Amniotic stem cell (primary cell): ENCODE data around the gene FGD5.
"Not testable (repeated sequence)": the region's sequence is repeated elsewhere in the genome, so short reads cannot be mapped to it uniquely, and the experiment has no call there.

Experiments
- DNase-seq: peaks from one replicate; lab custom pipeline; 2025; lab: John Stamatoyannopoulos, UW

Gene FGD5

DNA sequence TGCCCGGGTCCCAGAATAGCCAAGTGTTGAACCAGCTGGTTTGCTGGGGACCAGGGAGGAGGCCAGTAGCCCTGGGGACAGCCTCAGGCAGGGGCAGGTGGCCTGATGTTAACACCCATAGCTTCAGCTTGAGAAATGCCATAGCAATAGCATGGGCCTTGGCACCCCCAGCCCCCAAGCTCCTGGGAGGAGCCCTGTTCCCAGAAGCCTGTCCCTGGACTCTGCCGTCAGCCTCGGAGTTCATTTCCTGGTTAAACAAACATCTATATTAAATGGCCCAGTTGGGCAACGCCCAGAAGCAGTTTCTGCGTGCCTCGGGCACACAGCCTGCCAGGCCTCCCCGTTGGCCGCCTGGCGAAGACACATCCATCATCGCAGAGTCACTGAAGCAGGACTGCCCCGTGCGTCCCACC lies 58.2 kb downstream of the FGD5 start:
- DNase-seq, result no peak

DNA sequence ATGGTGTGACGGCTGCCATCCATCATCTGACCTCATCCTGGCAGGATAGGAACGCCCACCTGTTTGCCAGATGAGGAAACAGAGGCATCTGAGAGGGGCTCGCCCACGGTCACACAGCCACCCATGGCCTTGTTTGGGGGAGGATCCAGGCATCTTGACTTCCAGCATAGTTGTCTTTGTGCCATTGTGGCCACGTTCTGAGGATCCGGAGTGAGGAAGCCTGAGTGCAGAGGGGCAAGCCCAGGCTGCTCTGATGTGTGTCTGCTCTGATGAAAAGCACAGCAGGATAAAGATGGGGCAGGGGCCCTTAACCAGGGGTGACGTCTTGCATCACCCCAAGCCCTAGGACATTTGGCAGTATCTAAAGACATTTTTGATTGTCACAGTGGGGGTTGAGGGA lies 58.7 kb downstream of the FGD5 start:
- no peak for DNase-seq

DNA sequence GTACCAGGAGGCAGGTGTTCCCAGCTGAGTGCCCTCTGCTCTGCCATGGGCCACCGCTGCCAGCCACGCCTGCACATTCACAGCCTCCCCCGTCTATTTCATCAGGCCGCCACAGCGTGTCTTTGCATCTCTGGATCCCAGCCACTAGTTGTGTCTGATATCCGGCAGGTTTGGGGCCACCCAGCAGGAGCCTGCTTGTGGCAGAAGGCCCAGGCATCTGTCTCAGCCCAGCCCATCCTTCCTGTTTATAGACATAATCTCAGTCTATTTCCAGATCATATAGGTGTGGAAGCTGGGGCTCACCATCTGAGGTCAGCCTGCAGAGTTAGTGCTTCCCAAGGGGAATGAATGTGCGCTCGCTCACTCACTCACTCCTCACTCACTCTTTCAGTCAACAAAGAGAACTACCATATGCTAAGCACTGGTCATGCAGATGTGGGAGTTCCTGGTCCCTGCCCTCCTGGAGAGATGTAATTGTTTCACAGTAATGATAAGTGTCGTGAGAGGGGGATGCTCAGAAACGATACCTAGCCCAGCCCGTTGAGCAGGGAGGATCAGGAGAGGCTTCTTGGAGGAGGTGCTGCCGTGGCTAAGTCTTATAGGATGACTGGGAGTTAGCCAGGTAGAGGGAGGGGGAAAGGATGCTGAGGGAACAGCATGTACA lies 60.6 kb downstream of the FGD5 start:
- no peak for DNase-seq

DNA sequence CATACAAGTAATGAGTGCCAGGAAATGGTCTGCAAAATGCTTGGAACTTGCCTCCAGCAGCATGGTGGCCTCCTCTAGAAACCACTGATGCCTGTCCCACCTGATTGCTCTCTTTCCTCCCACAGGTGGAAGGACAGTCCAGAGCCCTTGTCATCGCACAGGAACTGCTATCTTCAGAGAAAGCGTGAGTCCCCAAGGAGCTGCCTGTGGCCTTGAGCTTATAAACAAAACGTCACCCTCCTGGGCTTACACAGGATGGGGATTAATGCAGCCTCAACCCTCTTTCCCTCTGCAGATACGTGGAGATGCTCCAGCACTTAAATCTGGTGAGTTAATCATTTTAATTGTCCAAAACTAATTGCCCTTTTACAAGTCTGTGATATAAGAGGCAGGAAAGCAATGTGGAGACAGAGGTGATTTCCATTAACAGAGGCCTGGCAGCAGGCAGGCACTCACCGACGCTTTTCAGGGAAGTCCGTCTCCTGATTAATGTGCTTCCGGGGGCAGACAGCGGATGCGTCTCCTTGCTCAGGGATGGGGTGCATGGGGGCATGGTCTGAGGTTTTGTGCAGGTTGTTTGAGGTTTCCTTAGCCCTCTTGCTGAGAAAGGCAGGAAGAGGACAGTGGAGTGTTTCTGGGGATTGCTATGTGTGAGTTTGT lies 61.8 kb downstream of the FGD5 start:
- no peak for DNase-seq

DNA sequence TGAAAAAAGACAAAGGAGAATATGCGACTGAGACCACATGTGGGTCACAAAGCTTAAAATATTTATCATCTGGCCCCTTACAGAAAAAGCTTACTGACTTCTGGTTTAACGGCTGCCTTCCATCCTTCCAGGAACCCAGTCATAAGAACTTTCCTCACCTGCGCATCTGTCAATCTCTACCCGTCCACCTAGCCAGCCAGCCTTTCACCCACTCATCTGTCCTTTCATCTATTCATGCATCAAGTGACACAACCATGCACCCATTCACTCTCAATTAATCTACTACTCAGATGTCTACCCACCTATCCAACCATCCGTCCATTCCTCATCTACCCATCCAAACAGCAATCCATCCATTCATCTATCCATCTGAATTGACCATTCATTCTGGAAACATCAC lies 64.5 kb downstream of the FGD5 start:
- DNase-seq, result no peak

- DNase-seq, result no peak
These were observed 65.9 kb downstream of the FGD5 start for GRCh38 chr3:14884665-14885064.

DNA sequence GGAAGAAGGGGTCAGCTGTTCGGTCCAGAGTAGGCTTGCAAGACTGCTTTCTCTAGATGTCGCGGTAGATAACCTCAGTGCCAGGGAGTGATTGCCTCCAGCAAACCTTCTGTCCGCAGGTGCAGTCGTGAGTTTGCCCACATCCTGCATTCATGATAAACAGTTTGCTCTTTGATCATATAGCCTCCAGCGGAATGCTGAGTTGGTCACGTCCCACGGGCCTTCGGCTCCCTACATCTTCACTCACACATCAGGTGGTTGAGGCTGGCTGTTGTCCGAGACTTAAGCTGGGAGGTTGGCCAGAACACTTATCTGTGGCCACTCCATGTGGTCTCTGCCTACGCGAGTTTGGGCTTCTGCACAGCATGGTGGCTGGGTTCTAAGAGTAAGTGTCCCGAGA lies 66.5 kb downstream of the FGD5 start:
- DNase-seq, result no peak

- DNase-seq, result no peak
These were observed 67.3 kb downstream of the FGD5 start for GRCh38 chr3:14886101-14886500.

GRCh38 chr3:14889205-14889604 lies 70.4 kb downstream of the FGD5 start:
- no peak for DNase-seq

GRCh38 chr3:14889943-14890342 lies 71.2 kb downstream of the FGD5 start:
- DNase-seq, result no peak

- DNase-seq, result no peak
These were observed 71.7 kb downstream of the FGD5 start for GRCh38 chr3:14890476-14890875.

- no peak for DNase-seq
These were observed 72.7 kb downstream of the FGD5 start for GRCh38 chr3:14891135-14892132.

GRCh38 chr3:14892226-14892625 lies 73.5 kb downstream of the FGD5 start:
- no peak for DNase-seq

DNA sequence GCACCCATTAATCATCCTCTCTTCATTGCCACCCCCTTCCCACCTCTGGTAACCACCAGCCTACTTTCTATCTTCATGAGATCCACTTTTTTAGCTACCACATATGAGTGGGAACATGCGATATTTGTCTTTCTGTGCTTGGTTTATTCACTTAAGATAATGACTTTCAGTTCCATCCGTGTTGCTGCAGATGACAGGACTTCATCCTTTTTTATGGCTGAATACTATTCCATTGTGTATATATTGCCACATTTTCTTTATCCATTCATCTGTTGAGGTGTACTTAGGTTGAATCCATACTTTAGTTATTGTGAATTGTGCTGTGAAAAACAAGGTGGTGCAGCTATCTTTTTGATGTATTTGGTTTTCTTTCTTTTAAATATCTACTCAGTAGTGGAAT lies 75.3 kb downstream of the FGD5 start:
- DNase-seq, result no peak

- DNase-seq, result no peak
These were observed 78.5 kb downstream of the FGD5 start for GRCh38 chr3:14897266-14897665.

- DNase-seq, result no peak
These were observed 80.2 kb downstream of the FGD5 start for GRCh38 chr3:14898929-14899328.

DNA sequence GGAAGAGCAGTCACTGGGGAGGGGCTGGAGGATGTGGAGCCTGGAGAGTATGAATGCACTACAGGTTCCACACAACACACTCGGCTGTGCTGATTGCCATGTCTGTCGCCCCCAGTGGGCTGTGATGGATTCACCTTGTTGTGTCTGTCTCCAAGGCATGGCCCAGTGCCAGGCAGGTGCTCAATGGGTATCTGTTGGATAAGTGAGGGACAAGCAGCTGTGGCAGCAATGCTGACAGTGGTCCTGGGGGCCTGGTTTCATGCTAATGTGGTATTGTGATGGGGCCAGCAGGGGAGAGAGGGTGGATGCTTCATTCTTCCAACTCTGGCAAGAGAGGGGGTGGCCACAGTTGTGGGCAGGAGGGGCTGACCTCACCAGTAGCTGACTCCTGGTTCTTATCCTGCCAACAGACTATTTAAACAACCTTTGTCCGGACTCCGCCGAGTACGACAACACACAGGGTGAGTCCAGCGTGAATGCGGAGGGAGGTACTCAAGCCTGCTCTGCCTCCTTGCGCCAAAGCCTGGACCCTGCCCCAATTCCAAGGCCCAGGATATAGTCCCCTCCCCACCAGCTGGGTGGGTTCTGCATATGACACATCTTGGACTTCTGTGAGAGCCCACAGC lies 81.3 kb downstream of the FGD5 start:
- DNase-seq, result no peak

DNA sequence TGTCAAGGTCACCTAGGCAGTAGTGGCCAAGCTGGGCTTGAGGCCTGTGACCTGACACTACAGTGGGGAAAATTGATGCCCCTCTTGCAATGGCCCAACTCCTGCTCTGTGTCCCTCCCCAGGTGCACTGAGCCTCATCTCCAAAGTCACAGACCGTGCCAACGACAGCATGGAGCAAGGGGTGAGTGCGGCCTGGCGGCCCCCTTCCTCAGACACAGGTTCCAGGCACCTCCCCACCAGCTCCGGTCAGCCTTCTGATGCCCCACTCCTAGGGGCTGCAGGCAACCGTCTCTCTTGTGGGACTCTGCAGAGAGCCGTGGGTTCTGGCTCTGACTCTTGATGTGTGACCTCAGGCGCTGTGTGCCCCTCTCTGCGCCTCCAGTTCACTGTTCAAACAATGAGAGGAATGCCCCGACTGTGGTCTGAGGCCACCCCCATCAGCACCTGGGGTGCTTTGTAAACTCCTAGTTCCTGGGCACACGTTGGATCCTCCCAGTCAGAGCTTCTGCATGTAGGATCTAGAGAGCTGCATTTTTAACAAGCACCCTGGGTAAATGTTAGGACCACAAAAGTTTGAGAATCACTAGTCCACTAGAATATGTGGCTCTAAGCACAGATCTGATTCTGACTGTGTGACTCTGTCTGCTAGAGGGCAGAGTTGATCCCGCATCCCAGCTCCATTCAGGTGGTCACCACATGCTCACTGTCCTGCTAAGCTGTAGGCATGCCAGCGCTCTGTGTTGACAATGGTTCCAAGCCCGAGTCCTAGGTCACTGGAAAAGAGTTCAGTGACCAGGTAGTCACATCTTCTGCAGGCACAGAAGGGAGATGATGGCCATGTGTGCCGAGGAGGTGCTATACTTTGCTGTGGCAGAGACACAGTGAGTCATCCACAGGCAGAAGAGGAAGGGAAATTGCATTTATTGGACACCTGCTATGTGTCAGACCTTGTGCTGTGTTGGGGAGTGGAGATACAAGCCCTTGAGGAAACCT lies 82.4 kb downstream of the FGD5 start:
- no peak for DNase-seq

DNA sequence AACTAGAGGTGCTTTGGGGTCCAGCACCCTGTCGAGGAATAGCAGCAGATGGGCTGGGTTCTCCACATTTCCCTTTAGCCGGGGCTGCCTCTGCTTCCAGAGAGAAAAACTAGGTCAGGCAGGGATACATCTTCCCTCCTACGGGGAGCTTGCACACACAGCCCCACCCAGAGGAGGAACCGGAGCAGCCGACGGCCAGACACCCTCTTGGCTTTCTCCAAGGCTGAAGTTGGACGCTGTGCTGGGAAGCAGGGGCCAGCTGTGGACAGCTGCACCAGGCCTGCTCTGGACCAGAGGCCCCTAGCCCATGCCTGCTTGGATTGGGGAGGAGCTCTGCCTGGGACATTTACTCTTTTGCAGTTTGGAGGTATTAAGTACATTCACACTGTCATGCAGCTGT lies 84.0 kb downstream of the FGD5 start:
- no peak for DNase-seq

- not testable (repeated sequence) for DNase-seq
These were observed 84.7 kb downstream of the FGD5 start for GRCh38 chr3:14903501-14903900.

- no peak for DNase-seq
These were observed 86.4 kb downstream of the FGD5 start for GRCh38 chr3:14905055-14905657.
